Epithelial cell of proximal tubule (primary cell): ENCODE results near the gene SHISA6. TPM values are rescaled to one million over a fixed set of nuclear protein-coding genes. Genes with fewer than 3 reads are reported as not detected.

Source experiments
- DNase-seq: peaks from one replicate; pipeline ENCODE4 v3.0.0-alpha.2; 2011; ENCODE audit warnings: low read depth
- H3K4me3 ChIP-seq: 2 replicates; pipeline ENCODE4 v1.5.1; 2011; ENCODE audit warnings: low read depth, mild to moderate bottlenecking, low read length
- total RNA-seq: library from RNA; depleted of rRNA; stranded (reverse); fragments of >200 nt; gene quantifications from 2 replicates; pipeline ENCODE4 v1.2.3, GENCODE V29; 2015
- TF ChIP-seq, protein P1 (sequence below): conservative IDR thresholded peaks from 2 replicates; pipeline ENCODE4 v1.5.1; 2012; ENCODE audit warnings: low read depth, mild to moderate bottlenecking, low read length

SHISA6 gene
- total RNA-seq, 1 donor from 2014 or later, result not detected

GRCh38 chr17:11565591-11565990 lies 324.6 kb downstream of the SHISA6 start:
- no peak for DNase-seq
- H3K4me3 ChIP-seq, result no peak overlapping the region
- TF ChIP-seq, protein P1, sequence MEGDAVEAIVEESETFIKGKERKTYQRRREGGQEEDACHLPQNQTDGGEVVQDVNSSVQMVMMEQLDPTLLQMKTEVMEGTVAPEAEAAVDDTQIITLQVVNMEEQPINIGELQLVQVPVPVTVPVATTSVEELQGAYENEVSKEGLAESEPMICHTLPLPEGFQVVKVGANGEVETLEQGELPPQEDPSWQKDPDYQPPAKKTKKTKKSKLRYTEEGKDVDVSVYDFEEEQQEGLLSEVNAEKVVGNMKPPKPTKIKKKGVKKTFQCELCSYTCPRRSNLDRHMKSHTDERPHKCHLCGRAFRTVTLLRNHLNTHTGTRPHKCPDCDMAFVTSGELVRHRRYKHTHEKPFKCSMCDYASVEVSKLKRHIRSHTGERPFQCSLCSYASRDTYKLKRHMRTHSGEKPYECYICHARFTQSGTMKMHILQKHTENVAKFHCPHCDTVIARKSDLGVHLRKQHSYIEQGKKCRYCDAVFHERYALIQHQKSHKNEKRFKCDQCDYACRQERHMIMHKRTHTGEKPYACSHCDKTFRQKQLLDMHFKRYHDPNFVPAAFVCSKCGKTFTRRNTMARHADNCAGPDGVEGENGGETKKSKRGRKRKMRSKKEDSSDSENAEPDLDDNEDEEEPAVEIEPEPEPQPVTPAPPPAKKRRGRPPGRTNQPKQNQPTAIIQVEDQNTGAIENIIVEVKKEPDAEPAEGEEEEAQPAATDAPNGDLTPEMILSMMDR, result no peak

- no peak for DNase-seq
- no peak overlapping the region for H3K4me3 ChIP-seq
- TF ChIP-seq, protein P1, result no peak
These were observed 338.0 kb downstream of the SHISA6 start for GRCh38 chr17:11578998-11579397.

- TF ChIP-seq, protein P1, result no peak
- H3K4me3 ChIP-seq, result no peak overlapping the region
- no peak for DNase-seq
These were observed 339.7 kb downstream of the SHISA6 start for GRCh38 chr17:11580677-11581076.

DNA sequence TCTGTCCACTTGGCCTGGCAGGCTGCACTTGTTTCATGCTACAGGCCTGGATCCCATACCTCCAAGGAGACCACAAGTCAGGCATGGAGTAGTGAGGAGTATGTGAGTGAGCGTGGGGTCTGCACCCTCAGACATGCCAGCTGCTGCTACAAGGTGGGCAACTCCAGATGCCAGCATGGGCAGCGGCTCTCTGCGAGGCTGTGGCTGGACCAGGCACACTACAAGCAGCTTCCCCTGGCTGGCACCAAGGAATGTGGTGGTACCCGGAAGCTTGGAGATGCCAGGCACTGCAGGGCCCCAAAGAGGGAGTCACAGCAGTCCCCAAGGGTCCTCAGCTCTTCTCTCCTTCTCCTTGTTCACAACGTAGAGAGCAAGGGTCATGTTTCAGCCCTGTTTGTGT lies 341.2 kb downstream of the SHISA6 start:
- DNase-seq, result no peak
- no peak overlapping the region for H3K4me3 ChIP-seq
- TF ChIP-seq, protein P1, result no peak

GRCh38 chr17:11583306-11583992 lies 342.4 kb downstream of the SHISA6 start:
- TF ChIP-seq, protein P1, result no peak
- H3K4me3 ChIP-seq, result no peak overlapping the region
- no peak for DNase-seq

DNA sequence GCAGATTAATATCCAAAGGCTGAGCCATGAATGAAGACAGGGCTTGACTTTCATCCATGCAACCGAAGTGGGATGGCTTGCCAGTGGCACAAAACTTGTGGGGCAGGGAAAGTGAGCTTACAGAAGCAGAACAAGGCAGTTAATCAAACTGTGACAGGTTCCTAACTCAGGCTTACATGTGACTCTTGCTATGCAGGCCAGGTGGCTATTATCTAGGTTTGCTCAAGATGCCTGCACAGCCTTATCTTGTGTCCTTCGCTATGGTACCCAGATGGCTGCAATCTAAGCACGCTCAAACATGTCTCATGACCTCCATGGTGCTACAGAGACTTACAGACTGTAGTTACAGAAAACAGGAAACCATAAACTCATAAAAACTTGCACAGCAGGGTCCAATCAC lies 348.7 kb downstream of the SHISA6 start:
- no peak for DNase-seq
- TF ChIP-seq, protein P1, result no peak
- H3K4me3 ChIP-seq, result no peak overlapping the region
